Nephron progenitor cell (in vitro differentiated cells): ENCODE data around the gene LIPJ.
A peak's percentile ranks its signal among the peaks of the same experiment; 100 is the strongest.

Experiments
- DNase-seq: peaks from one replicate; pipeline ENCODE4 v3.0.0; 2021
- H3K27ac Mint-ChIP-seq: 2 replicates; pipeline ENCODE4 v1.8.0; 2021; ENCODE audit warnings: mild to moderate bottlenecking, moderate library complexity, mixed read lengths
- H3K27me3 Mint-ChIP-seq: 2 replicates; pipeline ENCODE4 v1.8.0; 2021; ENCODE audit warnings: mild to moderate bottlenecking, low read depth, mixed read lengths; ENCODE audit not compliant: poor library complexity
- H3K36me3 Mint-ChIP-seq: 2 replicates; pipeline ENCODE4 v1.8.0; 2021; ENCODE audit warnings: low read depth, mixed read lengths
- H3K4me1 Mint-ChIP-seq: 2 replicates; pipeline ENCODE4 v1.8.0; 2021; ENCODE audit warnings: mixed read lengths
- H3K4me3 Mint-ChIP-seq: 2 replicates; pipeline ENCODE4 v1.8.0; 2021; ENCODE audit warnings: mild to moderate bottlenecking, moderate library complexity, mixed read lengths
- H3K9me3 Mint-ChIP-seq: 2 replicates; pipeline ENCODE4 v1.8.0; 2021; ENCODE audit warnings: mild to moderate bottlenecking, moderate library complexity, mixed read lengths
- CTCF ChIP-seq: fragments of 200-600 bp; sonication (generic); IDR thresholded peaks from 2 replicates; pipeline ENCODE4 v1.5.0; 2021; ENCODE audit warnings: antibody characterized with exemption

LIPJ gene

DNA sequence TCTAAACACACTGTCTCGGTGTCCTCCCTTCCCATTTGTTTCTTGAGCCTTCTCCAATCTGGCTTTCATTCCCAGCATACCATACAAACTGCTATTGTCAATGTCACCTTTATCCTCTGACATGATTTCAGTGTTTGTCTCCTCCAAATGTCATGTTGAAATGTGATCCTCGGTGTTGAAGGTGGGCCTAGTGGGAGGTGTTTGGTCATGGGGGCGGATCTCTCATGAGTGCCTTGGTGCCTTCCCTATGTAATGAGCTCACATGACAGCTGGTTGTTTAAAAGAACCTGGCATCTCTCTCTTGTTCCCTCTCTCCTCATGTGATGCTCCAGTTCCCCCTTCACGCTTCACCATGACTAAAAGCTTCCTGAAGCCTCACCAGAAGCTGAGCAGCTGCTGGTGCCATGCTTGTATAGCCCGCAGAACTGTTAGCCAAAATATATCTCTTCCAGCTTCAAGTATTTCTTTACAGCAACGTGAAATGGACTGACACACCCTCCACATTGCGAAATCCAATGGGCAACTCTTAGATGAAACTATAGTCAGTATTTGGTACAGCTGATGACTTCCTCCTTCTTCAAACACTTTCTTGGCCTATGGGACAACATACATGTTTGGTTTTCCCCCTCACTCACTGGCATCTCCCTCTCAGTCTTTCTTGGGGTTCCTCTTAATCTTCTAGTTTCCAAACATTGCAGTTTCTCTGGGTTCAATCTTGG is 31.2 kb upstream of the LIPJ start:
- no peaks in the 10 kb centered on the region for H3K4me1 Mint-ChIP-seq
- H3K27me3 Mint-ChIP-seq = no peaks in the 10 kb centered on the region
- H3K4me3 Mint-ChIP-seq = no peak overlapping the region
- H3K27ac Mint-ChIP-seq = peak overlapping the region; percentile 53
- DNase-seq = no peak
- H3K36me3 Mint-ChIP-seq = no peaks in the 10 kb centered on the region
- no peaks in the 10 kb centered on the region for H3K9me3 Mint-ChIP-seq
- TF ChIP-seq CTCF = no peak

DNA sequence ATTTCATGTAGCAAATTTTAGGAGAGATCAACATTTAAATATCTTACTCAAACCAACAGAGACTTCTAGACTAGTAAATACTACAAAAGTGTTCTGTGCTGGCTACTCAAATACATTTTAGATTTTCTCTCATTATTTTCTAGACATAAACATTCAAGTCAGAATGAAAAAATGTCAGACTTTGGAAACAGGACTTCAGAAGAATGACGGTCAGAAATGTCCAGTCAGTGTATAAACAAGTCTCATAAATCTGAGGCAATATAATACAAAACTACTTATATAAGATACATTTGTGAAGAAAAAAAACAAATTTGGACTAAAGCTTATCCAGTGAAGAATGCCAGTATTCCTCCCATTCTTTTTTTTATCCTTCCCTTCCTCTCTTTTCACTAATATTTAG is 29.3 kb upstream of the LIPJ start:
- DNase-seq = no peak
- Mint-ChIP-seq H3K9me3 (peaks cover 2% of the 10 kb centered on the region), H3K4me1 (no peaks in the 10 kb centered on the region), H3K27ac (no peak overlapping the region), H3K36me3 (no peaks in the 10 kb centered on the region), H3K4me3 (no peak overlapping the region), H3K27me3 (no peaks in the 10 kb centered on the region)
- TF ChIP-seq CTCF = no peak

DNA sequence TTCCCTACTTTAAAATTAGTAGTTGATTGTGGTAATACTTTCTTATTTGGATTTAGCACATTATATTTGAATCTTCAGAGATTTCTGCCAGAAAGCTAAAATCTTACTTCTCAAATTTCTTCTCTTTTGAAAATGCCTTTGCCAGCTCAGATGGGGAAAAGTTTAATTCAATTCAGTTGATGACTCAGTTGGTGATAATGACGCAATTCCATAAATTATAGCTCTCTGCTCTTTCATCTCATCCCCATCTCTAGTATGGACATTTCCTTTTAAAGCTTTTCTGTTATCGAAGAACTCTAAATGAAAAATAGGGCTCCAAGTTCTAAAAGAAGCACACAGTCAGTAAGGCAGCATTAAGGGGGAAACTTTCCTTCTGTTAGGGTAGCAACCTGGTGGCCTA is 28.9 kb upstream of the LIPJ start:
- peaks cover 4% of the 10 kb centered on the region for H3K9me3 Mint-ChIP-seq
- TF ChIP-seq CTCF = no peak

DNA sequence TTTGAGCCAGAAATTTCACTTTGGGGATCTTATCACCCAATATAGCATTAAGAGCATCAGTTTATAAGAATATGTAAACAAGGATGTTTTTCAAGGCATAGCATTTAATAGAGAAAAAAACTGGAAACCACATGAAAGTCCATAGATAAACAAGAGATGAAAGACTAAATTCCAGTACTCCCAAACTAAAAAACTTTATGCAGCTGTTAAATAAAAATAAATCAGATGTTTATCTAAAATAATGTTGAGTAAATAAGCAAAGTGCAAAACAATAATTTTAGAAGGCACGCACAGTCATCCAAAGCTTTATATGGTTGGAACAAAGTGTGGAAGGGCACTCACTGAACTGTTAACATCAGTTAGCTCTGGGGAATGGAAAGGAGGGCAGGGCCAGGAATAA is 24.4 kb upstream of the LIPJ start:
- no peaks in the 10 kb centered on the region for H3K27me3 Mint-ChIP-seq
- DNase-seq = no peak
- no peaks in the 10 kb centered on the region for H3K36me3 Mint-ChIP-seq
- H3K4me1 Mint-ChIP-seq = no peaks in the 10 kb centered on the region
- no peak overlapping the region for H3K4me3 Mint-ChIP-seq
- H3K9me3 Mint-ChIP-seq = peaks cover 4% of the 10 kb centered on the region
- TF ChIP-seq CTCF = no peak
- H3K27ac Mint-ChIP-seq = no peak overlapping the region

More for the DNA sequence above, 28.9 kb upstream of the LIPJ start:
- Mint-ChIP-seq H3K36me3 (no peaks in the 10 kb centered on the region), H3K27me3 (no peaks in the 10 kb centered on the region), H3K4me1 (no peaks in the 10 kb centered on the region), H3K4me3 (no peak overlapping the region), H3K27ac (no peak overlapping the region)
- no peak for DNase-seq

DNA sequence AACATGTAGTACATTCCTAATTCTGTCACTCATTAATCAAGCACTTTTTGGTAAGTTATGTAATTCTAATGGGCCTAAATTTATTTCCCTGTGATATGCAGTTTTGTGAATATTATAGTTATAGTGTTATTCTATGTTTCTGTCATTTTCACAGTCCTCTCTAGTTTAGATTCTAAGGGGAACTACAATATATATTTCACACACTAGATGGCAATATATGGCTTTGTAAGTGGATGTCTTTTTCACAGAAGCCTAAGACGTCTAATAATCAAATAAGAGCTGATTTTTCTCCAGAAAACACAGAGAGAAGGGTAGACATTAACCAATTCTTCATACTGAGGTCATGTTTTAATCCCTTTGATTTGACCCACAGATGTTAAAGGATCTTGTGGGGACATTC is 21.5 kb upstream of the LIPJ start:
- H3K36me3 Mint-ChIP-seq = no peaks in the 10 kb centered on the region
- H3K9me3 Mint-ChIP-seq = peaks cover 4% of the 10 kb centered on the region
- TF ChIP-seq CTCF = no peak
- DNase-seq = no peak
- no peak overlapping the region for H3K27ac Mint-ChIP-seq
- no peaks in the 10 kb centered on the region for H3K27me3 Mint-ChIP-seq
- H3K4me1 Mint-ChIP-seq = no peaks in the 10 kb centered on the region
- H3K4me3 Mint-ChIP-seq = no peak overlapping the region

- H3K27me3 Mint-ChIP-seq = peaks cover 19% of the 10 kb centered on the region
- no peak for TF ChIP-seq CTCF
- H3K9me3 Mint-ChIP-seq = peaks cover 20% of the 10 kb centered on the region
- DNase-seq = no peak
- peak overlapping the region; percentile 86 for H3K4me3 Mint-ChIP-seq
- peaks cover 4% of the 10 kb centered on the region for H3K36me3 Mint-ChIP-seq
- no peak overlapping the region for H3K27ac Mint-ChIP-seq
- H3K4me1 Mint-ChIP-seq = peaks cover 6% of the 10 kb centered on the region
Measured at GRCh38 chr10:88582411-88582805, 4.2 kb upstream of the LIPJ start.
